Pancreas (tissue), 10 donors: ENCODE measurements around the gene ADAM22. TPM values are rescaled to one million over a fixed set of nuclear protein-coding genes. Genes with fewer than 3 reads are reported as not detected.

Experiments
- ATAC-seq, 4 donors: fragments of 200-7000 bp; cut with Tn5 transposase; one replicate each; pipeline versions ENCODE4 v1.8.0 to v1.9.1; 2020; ENCODE audit warnings: mild to moderate bottlenecking in 4 of 4, moderate library complexity in 4 of 4
- DNase-seq, 6 donors: peaks; one replicate each; pipeline ENCODE4 v3.0.0-alpha.2; 2020
- FAIRE-seq: peaks from 2 replicates; lab custom pipeline; 2012; peaks lifted over from hg19 to GRCh38; lab: Jason Lieb, UNC
- H3K27ac ChIP-seq, 4 donors: fragments of 200-600 bp; sonication (generic); 1 replicate in 3 of 4; 2 replicates in 1 of 4; pipeline versions ENCODE4 v1.5.0 to v1.8.0; 2020
- H3K27me3 ChIP-seq, 4 donors: fragments of 200-600 bp; one replicate each; pipeline ENCODE4 v1.8.0; 2021
- H3K36me3 ChIP-seq, 3 donors: fragments of 200-600 bp; sonication (generic) in 1 of 3; one replicate each; pipeline versions ENCODE4 v1.5.0 to v1.8.0; 2020 to 2021
- H3K4me1 ChIP-seq, 3 donors: fragments of 200-600 bp; one replicate each; pipeline ENCODE4 v1.8.0; 2021
- H3K4me3 ChIP-seq, 4 donors: fragments of 200-600 bp; sonication (generic) in 2 of 4; one replicate each; pipeline versions ENCODE4 v1.5.0 to v1.8.0; 2020 to 2021
- H3K9me3 ChIP-seq, 4 donors: fragments of 200-600 bp; one replicate each; pipeline ENCODE4 v1.8.0; 2021
- WGBS, 2 donors: extraction: QIAGEN DNeasy Blood & Tissue Kit; methylation state at CpG; one replicate each; pipeline ENCODE4 v1.1.7; 2013; 5-methylcytosine and 5-hydroxymethylcytosine counted together
- intact Hi-C, 3 donors: fragments of 100-400 bp; cut with DNase I; formaldehyde crosslinking; loops; one replicate each; pipeline versions ENCODE4 v1.11.1 to v1.14.2; 2022
- polyA plus RNA-seq, 2 donors: library from polyadenylated mRNA; stranded (reverse); fragments of 200-250 nt; gene quantifications; one replicate each; pipeline ENCODE4 v1.2.3, GENCODE V29; 2013
- total RNA-seq, 6 donors: library from RNA; stranded (reverse); fragmentation: NEBNext Ultra II Directional in 4 of 6; extraction: Animal tissue kit (Norgen Biotek cat#: 25700) in 4 of 6; gene quantifications; one replicate each; pipeline versions ENCODE4 v1.2.1 to v1.2.4, GENCODE V29; 2021 to 2023
- TF ChIP-seq, protein P1 (sequence below), 4 donors: fragments of 200-600 bp; sonication (generic) in 3 of 4; IDR thresholded peaks; one replicate each; pipeline versions ENCODE4 v1.5.0 to v1.8.0; 2021; ENCODE audit warnings: antibody characterized with exemption in 4 of 4
- donor health status: healthy with polysubstance abuse.
- donor health status: DM: no; HTN: no; CAD: no; lungs with moderate emphysema.
- donor health status: DM: no; HTN: no; CAD: no.
- donor health status: control.
- donor health status: control.
- donor health status: Bipolar disorder and iron deficiency.
- donor health status: DM: yes; HTN: yes; CAD: no.
- donor health status: DM: no; HTN: no; CAD: no.
- donor health status: DM: no; HTN: no; CAD: no.
- donor health status: DM: yes; HTN: yes; CAD: no.

ADAM22 gene
- total and polyA plus RNA-seq, 8 donors = 0.30 to 2.8 (median 0.93) TPM

DNA sequence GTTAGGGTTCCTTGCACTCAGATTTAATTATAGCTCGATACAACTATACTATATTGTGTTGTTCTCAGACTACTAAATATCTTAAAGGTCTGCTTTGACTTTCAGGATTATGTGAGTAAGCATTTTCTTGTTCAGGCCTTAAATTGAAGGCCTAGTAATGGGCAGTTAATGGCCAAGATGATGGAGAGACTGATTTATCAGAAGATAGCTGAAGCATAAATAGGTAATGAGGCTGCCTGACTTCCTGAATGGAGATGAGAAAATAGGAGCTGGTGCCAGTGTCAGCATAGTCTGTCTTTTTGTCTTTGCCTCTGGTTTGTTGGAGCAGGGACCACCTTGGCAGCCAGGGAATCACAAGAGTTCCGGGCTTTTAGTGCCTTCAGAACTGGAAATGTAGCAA is 32.2 kb downstream of the ADAM22 start:
- DNase-seq (no peak), ATAC-seq (no peak), FAIRE-seq (no peak)
- Histone ChIP-seq H3K27ac (no peak overlapping the region), H3K9me3 (no peaks in the 10 kb centered on the region), H3K4me1 (no peaks in the 10 kb centered on the region), H3K36me3 (no peaks in the 10 kb centered on the region), H3K4me3 (no peak overlapping the region), H3K27me3 (no peaks in the 10 kb centered on the region)
- TF ChIP-seq, protein P1, sequence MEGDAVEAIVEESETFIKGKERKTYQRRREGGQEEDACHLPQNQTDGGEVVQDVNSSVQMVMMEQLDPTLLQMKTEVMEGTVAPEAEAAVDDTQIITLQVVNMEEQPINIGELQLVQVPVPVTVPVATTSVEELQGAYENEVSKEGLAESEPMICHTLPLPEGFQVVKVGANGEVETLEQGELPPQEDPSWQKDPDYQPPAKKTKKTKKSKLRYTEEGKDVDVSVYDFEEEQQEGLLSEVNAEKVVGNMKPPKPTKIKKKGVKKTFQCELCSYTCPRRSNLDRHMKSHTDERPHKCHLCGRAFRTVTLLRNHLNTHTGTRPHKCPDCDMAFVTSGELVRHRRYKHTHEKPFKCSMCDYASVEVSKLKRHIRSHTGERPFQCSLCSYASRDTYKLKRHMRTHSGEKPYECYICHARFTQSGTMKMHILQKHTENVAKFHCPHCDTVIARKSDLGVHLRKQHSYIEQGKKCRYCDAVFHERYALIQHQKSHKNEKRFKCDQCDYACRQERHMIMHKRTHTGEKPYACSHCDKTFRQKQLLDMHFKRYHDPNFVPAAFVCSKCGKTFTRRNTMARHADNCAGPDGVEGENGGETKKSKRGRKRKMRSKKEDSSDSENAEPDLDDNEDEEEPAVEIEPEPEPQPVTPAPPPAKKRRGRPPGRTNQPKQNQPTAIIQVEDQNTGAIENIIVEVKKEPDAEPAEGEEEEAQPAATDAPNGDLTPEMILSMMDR (IDR thresholded peaks at IDR 0.05) = no peak
- 76 to 87% methylated on average over 2 of the region's 2 CpGs for WGBS, 2 donors
- intact Hi-C loops = no loop called here

DNA sequence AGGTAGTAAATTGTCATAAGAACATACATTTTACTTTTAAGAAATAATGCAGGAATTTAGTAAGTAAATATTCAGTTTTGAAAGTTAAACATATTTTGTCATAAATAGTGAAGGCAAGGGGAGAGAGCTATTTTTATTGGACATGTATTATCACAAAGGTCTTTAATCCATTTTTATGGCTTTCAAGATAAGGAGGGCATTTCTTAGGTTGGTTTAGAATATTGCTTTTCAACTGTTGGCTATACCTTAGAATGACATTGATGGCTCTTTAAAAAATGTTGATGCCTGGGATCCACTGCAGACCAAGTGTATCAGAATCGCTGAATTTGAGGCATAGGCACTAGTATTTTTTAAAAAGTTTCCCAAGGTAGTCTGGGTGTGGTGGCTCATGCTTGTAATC is 34.0 kb downstream of the ADAM22 start:
- no peak for ATAC-seq
- no peaks in the 10 kb centered on the region for H3K4me1 ChIP-seq
- no peak for FAIRE-seq
- H3K27ac ChIP-seq = no peak overlapping the region
- TF ChIP-seq, protein P1 (IDR thresholded peaks at IDR 0.05) = no peak
- H3K9me3 ChIP-seq = no peaks in the 10 kb centered on the region
- H3K27me3 ChIP-seq = no peaks in the 10 kb centered on the region
- no peak for DNase-seq
- no peak overlapping the region for H3K4me3 ChIP-seq
- intact Hi-C loops = no loop called here
- 81 to 90% methylated on average over 1 of the region's 1 CpG for WGBS, 2 donors
- H3K36me3 ChIP-seq = no peaks in the 10 kb centered on the region

GRCh38 chr7:87982116-87982515 is 48.1 kb downstream of the ADAM22 start:
- intact Hi-C loops = no loop called here
- TF ChIP-seq, protein P1 (IDR thresholded peaks at IDR 0.05) = no peak
- no peaks in the 10 kb centered on the region for H3K27me3 ChIP-seq
- H3K27ac ChIP-seq = no peak overlapping the region
- no peak for DNase-seq
- ATAC-seq = no peak
- FAIRE-seq = no peak
- no peaks in the 10 kb centered on the region for H3K4me1 ChIP-seq
- H3K36me3 ChIP-seq = no peaks in the 10 kb centered on the region
- WGBS, 2 donors = 81 to 85% methylated on average over 3 of the region's 3 CpGs
- no peaks in the 10 kb centered on the region for H3K9me3 ChIP-seq
- no peak overlapping the region for H3K4me3 ChIP-seq

DNA sequence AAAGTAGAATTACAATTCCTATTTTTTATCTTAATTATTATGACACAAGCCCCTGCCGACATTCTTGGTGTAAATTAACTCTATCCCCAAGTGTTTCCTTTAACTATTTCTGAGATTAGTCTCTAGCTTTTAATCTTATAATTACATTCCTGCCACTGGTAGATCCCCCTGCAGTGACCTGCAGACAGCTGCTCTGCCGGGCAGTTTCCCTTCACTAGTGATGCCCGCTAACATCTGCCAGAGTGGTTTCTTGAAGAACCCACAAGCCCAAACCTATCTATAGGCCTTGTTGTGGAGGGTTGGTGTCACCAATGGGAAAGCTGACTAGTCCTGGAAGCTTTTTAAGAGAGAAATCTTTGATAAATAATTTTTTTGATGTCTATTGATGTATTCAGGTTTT is 50.0 kb downstream of the ADAM22 start:
- TF ChIP-seq, protein P1 (IDR thresholded peaks at IDR 0.05) = no peak
- ATAC-seq = no peak
- intact Hi-C loops = no loop called here
- Histone ChIP-seq H3K36me3 (no peaks in the 10 kb centered on the region), H3K9me3 (no peaks in the 10 kb centered on the region), H3K4me3 (no peak overlapping the region), H3K27me3 (no peaks in the 10 kb centered on the region), H3K4me1 (no peaks in the 10 kb centered on the region), H3K27ac (no peak overlapping the region)
- WGBS, 2 donors = 83 to 88% methylated on average over 3 of the region's 3 CpGs
- no peak for FAIRE-seq
- DNase-seq = no peak

DNA sequence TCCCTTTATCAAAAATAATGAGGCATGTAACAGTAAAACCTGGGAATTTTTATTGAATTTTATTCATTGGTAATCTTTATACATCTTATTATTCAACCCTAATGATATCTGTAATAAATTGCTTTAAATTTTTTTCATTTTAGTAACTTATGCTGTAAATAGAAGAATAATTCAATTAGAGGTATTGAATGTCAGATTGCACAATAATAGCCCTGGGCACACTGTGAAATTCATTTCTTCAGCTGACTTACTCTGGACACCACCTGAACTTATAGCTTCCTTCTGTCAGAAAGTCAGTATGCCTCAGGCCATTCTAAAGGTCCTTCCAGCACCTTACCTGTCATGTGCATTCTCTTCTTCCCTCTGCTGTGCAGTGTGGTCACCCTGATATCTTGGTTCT is 59.2 kb downstream of the ADAM22 start:
- ATAC-seq (no peak), DNase-seq (no peak), FAIRE-seq (no peak)
- Histone ChIP-seq H3K4me1 (no peaks in the 10 kb centered on the region), H3K4me3 (no peak overlapping the region), H3K27ac (no peak overlapping the region), H3K9me3 (no peaks in the 10 kb centered on the region), H3K36me3 (no peaks in the 10 kb centered on the region), H3K27me3 (no peaks in the 10 kb centered on the region)
- TF ChIP-seq, protein P1 (IDR thresholded peaks at IDR 0.05) = no peak
- intact Hi-C loops = no loop called here
